ENCODE measurements around the gene KLHL26. TPM values are rescaled to one million over a fixed set of nuclear protein-coding genes. Genes with fewer than 3 reads are reported as not detected.

Gene KLHL26
- total and polyA plus RNA-seq, 9 of the 15 experiments (the other 6 are each of a cell fraction or from before 2014, with no cell fraction given): 0.13 to 13.3 (median 1.4) TPM

GRCh38 chr19:18596752-18597157, 40.1 kb upstream of the KLHL26 start (continued):
- TF ChIP-seq BRF1 (IDR thresholded peaks at IDR 0.05; ENCODE audit: borderline replicate concordance, extremely low read depth, insufficient read length): no peak
- TF ChIP-seq BMI1 (IDR thresholded peaks at IDR 0.05; ENCODE audit: low read length): no peak
- TF ChIP-seq ZNF354B (CRISPR knock-in tag; IDR thresholded peaks at IDR 0.05): no peak
- TF ChIP-seq CCAR2 (IDR thresholded peaks at IDR 0.05; ENCODE audit: low read depth, low read length): no peak
- no peak for TF ChIP-seq RBM34 (IDR thresholded peaks at IDR 0.05; ENCODE audit: borderline replicate concordance, insufficient read depth, low read length)
- TF ChIP-seq E2F8 (IDR thresholded peaks at IDR 0.05; ENCODE audit: low read depth, partially characterized antibody): no peak
- TF ChIP-seq MCM2 (IDR thresholded peaks at IDR 0.05; ENCODE audit: low read depth): no peak
- no peak for TF ChIP-seq ZNF134 (CRISPR knock-in tag; conservative IDR thresholded peaks at IDR 0.05)
- 0 out of 2 replicates have a peak, but pooled peaks have one; percentile 18 for TF ChIP-seq CREM (IDR thresholded peaks at IDR 0.05; ENCODE audit: low read depth)
- TF ChIP-seq ZNF75A (CRISPR knock-in tag; IDR thresholded peaks at IDR 0.05): no peak
- no peak for TF ChIP-seq TAF15 (IDR thresholded peaks at IDR 0.05; ENCODE audit: low read depth, low read length)
- no peak for TF ChIP-seq SLC30A9 (CRISPR knock-in tag; IDR thresholded peaks at IDR 0.05)
- no peak for TF ChIP-seq ARID3B (CRISPR knock-in tag; IDR thresholded peaks at IDR 0.05; ENCODE audit: borderline replicate concordance)
- TF ChIP-seq PHF8 (IDR thresholded peaks at IDR 0.05; ENCODE audit: borderline replicate concordance, low read length): peak; percentile 58; the same call in 1 of the 2 replicates
- TF ChIP-seq FOXK2 (conservative IDR thresholded peaks at IDR 0.05 in 1 of 2, IDR thresholded peaks at IDR 0.05 in 1 of 2; ENCODE audit: low read depth in 2 of 2): peak in 1 of 2 experiments; percentile 13; a peak in 1 of 4 replicates
